ENCODE data around the gene LSM8. TPM values are rescaled to one million over a fixed set of nuclear protein-coding genes. Genes with fewer than 3 reads are reported as not detected.
A peak's percentile ranks its signal among the peaks of the same experiment; 100 is the strongest.

The LSM8 gene
- total RNA-seq, 1 experiment from 2014 or later: 61.5 TPM

- H3K27ac ChIP-seq: no peak overlapping the region
- H3K4me3 ChIP-seq: no peak overlapping the region
- H3K9me3 ChIP-seq (ENCODE audit: insufficient read depth, low read depth): no peaks in the 10 kb centered on the region
- DNase-seq: no peak
- no peaks in the 10 kb centered on the region for H3K27me3 ChIP-seq (ENCODE audit: insufficient read depth, low read depth)
- no TSS peak for BruUV-seq (replicated peaks)
- H3K4me1 ChIP-seq (replicated peaks; ENCODE audit: insufficient read depth): no peaks in the 10 kb centered on the region
- POLR2A ChIA-PET (ENCODE audit: unreplicated experiment): no interaction called here
- no peaks in the 10 kb centered on the region for H4K20me1 ChIP-seq (ENCODE audit: insufficient read depth)
- no peaks in the 10 kb centered on the region for H3K36me3 ChIP-seq (ENCODE audit: low read depth)
- no peaks in the 10 kb centered on the region for H3K9me2 ChIP-seq (ENCODE audit: insufficient read depth)
- intact Hi-C loops (cut with micrococcal nuclease; ENCODE audit: unreplicated experiment): no loop called here
- no peaks in the 10 kb centered on the region for H3K79me2 ChIP-seq (ENCODE audit: low read depth)
- CTCF ChIA-PET: no interaction called here
- H3K4me2 ChIP-seq: no peak overlapping the region
- H3F3A ChIP-seq (ENCODE audit: insufficient read depth, low read depth): no peaks in the 10 kb centered on the region
- no peak overlapping the region for H2AFZ ChIP-seq
- TF ChIP-seq CTCF (conservative IDR thresholded peaks at IDR 0.05) (no peak), EZH2 (IDR thresholded peaks at IDR 0.05; ENCODE audit: low read depth) (no peak)
Observed at GRCh38 chr7:118175740-118176139, 8.2 kb upstream of the LSM8 start.

- H3K9me2 ChIP-seq (ENCODE audit: insufficient read depth): no peaks in the 10 kb centered on the region
- CTCF ChIA-PET: no interaction called here
- H4K20me1 ChIP-seq (ENCODE audit: insufficient read depth): no peaks in the 10 kb centered on the region
- H3K4me3 ChIP-seq: no peak overlapping the region
- no peak overlapping the region for H3K4me2 ChIP-seq
- DNase-seq: no peak
- H3F3A ChIP-seq (ENCODE audit: insufficient read depth, low read depth): no peaks in the 10 kb centered on the region
- TF ChIP-seq CTCF (conservative IDR thresholded peaks at IDR 0.05): no peak
- TF ChIP-seq EZH2 (IDR thresholded peaks at IDR 0.05; ENCODE audit: low read depth): no peak
- POLR2A ChIA-PET (ENCODE audit: unreplicated experiment): no interaction called here
- no peak overlapping the region for H3K27ac ChIP-seq
- no TSS peak for BruUV-seq (replicated peaks)
- no peaks in the 10 kb centered on the region for H3K9me3 ChIP-seq (ENCODE audit: insufficient read depth, low read depth)
- peaks cover 5% of the 10 kb centered on the region for H3K79me2 ChIP-seq (ENCODE audit: low read depth)
- H3K27me3 ChIP-seq (ENCODE audit: insufficient read depth, low read depth): no peaks in the 10 kb centered on the region
- H2AFZ ChIP-seq: no peak overlapping the region
- no peaks in the 10 kb centered on the region for H3K36me3 ChIP-seq (ENCODE audit: low read depth)
- intact Hi-C loops (cut with micrococcal nuclease; ENCODE audit: unreplicated experiment): no loop called here
- peaks cover 6% of the 10 kb centered on the region; the same call in 1 of the 2 replicates for H3K4me1 ChIP-seq (replicated peaks; ENCODE audit: insufficient read depth)
Observed at GRCh38 chr7:118179191-118179590, 4.8 kb upstream of the LSM8 start.

GRCh38 chr7:118182593-118183427 lies 1.2 kb upstream of the LSM8 start:
- peak overlapping the region; percentile 93 for H2AFZ ChIP-seq

More at GRCh38 chr7:118182593-118183427, 1.2 kb upstream of the LSM8 start:
- Histone ChIP-seq H3K9me2 (ENCODE audit: insufficient read depth) (no peaks in the 10 kb centered on the region), H3K27ac (peak overlapping the region; percentile 66; the same call in 1 of the 2 replicates), H3K4me1 (replicated peaks; ENCODE audit: insufficient read depth) (peaks cover 18% of the 10 kb centered on the region), H4K20me1 (ENCODE audit: insufficient read depth) (no peaks in the 10 kb centered on the region), H3K4me3 (peak overlapping the region; percentile 91), H3K27me3 (ENCODE audit: insufficient read depth, low read depth) (no peaks in the 10 kb centered on the region), H3F3A (ENCODE audit: insufficient read depth, low read depth) (no peaks in the 10 kb centered on the region), H3K36me3 (ENCODE audit: low read depth) (peaks cover 16% of the 10 kb centered on the region), H3K79me2 (ENCODE audit: low read depth) (peaks cover 41% of the 10 kb centered on the region), H3K9me3 (ENCODE audit: insufficient read depth, low read depth) (no peaks in the 10 kb centered on the region), H3K4me2 (peak overlapping the region; percentile 89)
- BruUV-seq (replicated peaks): no TSS peak
- intact Hi-C loops (cut with micrococcal nuclease; ENCODE audit: unreplicated experiment): loop anchor here (5.0 kb wide), 1 partner anchor 186 kb away; no protein-coding TSS in a partner anchor
- ChIA-PET CTCF (no interaction called here), POLR2A (ENCODE audit: unreplicated experiment) (no interaction called here)
- no peak for DNase-seq
- TF ChIP-seq EZH2 (IDR thresholded peaks at IDR 0.05; ENCODE audit: low read depth): no peak
- TF ChIP-seq CTCF (conservative IDR thresholded peaks at IDR 0.05): no peak
